ENCODE data around the gene DEUP1. TPM values are rescaled to one million over a fixed set of nuclear protein-coding genes. Genes with fewer than 3 reads are reported as not detected.

DEUP1 gene
- polyA plus RNA-seq, 1 of the 3 experiments (the other 2 are of a cell fraction): not detected

DNA sequence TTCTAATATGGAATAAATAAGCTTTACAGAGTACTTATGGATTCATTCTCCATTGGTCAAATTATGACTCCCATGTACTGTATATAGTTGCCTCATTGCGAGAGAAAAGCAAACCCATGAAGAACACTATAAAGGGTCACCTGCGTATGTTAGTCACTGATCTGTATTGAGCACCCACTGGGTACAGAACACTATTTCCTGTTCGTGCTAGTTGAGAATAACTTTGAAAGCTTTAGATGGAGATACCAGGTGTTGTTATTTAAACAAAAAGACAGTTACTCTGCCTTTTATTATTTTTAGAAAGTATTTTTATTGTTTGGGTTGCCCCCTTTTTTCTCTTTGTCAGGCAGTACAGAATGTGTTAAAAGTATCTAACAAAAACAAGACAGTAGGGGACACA lies 79.9 kb downstream of the DEUP1 start:
- 55% methylated on average over 3 of the region's 3 CpGs for WGBS (ENCODE audit: low lambda C conversion rate)
- H3K36me3 ChIP-seq (replicated peaks in 1 of 2; ENCODE audit: control insufficient read depth in 1 of 2, insufficient read depth in 2 of 2, low read length in 1 of 2): no peaks in the 10 kb centered on the region
- POLR2A ChIA-PET: no interaction called here

More for the DNA sequence above, 79.9 kb downstream of the DEUP1 start:
- Histone ChIP-seq H3K9ac (no peak overlapping the region), H3F3A (replicated peaks; ENCODE audit: insufficient read depth) (peaks cover 5% of the 10 kb centered on the region), H3K9me2 (no peaks in the 10 kb centered on the region), H2AFZ (ENCODE audit: low read depth) (no peak overlapping the region), H3K4me2 (no peak overlapping the region), H3K27me3 (ENCODE audit: insufficient read depth) (no peaks in the 10 kb centered on the region), H3K4me1 (ENCODE audit: control insufficient read depth in 1 of 2, insufficient read depth in 2 of 2, low read depth in 1 of 2, low read length in 1 of 2) (no peaks in the 10 kb centered on the region), H3K4me3 (ENCODE audit: low read depth in 2 of 2, low read length in 1 of 2) (no peak overlapping the region), H4K20me1 (ENCODE audit: insufficient read depth) (no peaks in the 10 kb centered on the region), H3K9me3 (no peaks in the 10 kb centered on the region), H3K27ac (ENCODE audit: low read depth in 2 of 2, low read length in 1 of 2) (no peak overlapping the region), H3K79me2 (ENCODE audit: insufficient read depth) (no peaks in the 10 kb centered on the region)
- TF ChIP-seq, protein P1, sequence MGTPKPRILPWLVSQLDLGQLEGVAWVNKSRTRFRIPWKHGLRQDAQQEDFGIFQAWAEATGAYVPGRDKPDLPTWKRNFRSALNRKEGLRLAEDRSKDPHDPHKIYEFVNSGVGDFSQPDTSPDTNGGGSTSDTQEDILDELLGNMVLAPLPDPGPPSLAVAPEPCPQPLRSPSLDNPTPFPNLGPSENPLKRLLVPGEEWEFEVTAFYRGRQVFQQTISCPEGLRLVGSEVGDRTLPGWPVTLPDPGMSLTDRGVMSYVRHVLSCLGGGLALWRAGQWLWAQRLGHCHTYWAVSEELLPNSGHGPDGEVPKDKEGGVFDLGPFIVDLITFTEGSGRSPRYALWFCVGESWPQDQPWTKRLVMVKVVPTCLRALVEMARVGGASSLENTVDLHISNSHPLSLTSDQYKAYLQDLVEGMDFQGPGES (IDR thresholded peaks at IDR 0.05; ENCODE audit: low read depth, low read length): no peak
- TF ChIP-seq MXI1 (IDR thresholded peaks at IDR 0.05; ENCODE audit: low read depth, low read length) (no peak), EP300 (IDR thresholded peaks at IDR 0.05; ENCODE audit: borderline replicate concordance in 1 of 2, low read depth in 1 of 2, low read length in 1 of 2) (no peak), EZH2phosphoT487 (IDR thresholded peaks at IDR 0.05; ENCODE audit: borderline replicate concordance, low read depth) (no peak), NFIC (IDR thresholded peaks at IDR 0.05; ENCODE audit: borderline replicate concordance) (no peak), GABPA (IDR thresholded peaks at IDR 0.05; ENCODE audit: low read depth) (no peak), TCF12 (IDR thresholded peaks at IDR 0.05) (no peak), GATA2 (CRISPR knock-in tag; IDR thresholded peaks at IDR 0.05) (no peak), CHD2 (IDR thresholded peaks at IDR 0.05; ENCODE audit: low read length, partially characterized antibody) (no peak), POLR2AphosphoS5 (IDR thresholded peaks at IDR 0.05; ENCODE audit: low read depth, low read length) (no peak), MEF2A (IDR thresholded peaks at IDR 0.05; ENCODE audit: borderline replicate concordance, low read depth) (no peak), FOXJ3 (CRISPR knock-in tag; IDR thresholded peaks at IDR 0.05) (no peak)
- TF ChIP-seq, protein P2, sequence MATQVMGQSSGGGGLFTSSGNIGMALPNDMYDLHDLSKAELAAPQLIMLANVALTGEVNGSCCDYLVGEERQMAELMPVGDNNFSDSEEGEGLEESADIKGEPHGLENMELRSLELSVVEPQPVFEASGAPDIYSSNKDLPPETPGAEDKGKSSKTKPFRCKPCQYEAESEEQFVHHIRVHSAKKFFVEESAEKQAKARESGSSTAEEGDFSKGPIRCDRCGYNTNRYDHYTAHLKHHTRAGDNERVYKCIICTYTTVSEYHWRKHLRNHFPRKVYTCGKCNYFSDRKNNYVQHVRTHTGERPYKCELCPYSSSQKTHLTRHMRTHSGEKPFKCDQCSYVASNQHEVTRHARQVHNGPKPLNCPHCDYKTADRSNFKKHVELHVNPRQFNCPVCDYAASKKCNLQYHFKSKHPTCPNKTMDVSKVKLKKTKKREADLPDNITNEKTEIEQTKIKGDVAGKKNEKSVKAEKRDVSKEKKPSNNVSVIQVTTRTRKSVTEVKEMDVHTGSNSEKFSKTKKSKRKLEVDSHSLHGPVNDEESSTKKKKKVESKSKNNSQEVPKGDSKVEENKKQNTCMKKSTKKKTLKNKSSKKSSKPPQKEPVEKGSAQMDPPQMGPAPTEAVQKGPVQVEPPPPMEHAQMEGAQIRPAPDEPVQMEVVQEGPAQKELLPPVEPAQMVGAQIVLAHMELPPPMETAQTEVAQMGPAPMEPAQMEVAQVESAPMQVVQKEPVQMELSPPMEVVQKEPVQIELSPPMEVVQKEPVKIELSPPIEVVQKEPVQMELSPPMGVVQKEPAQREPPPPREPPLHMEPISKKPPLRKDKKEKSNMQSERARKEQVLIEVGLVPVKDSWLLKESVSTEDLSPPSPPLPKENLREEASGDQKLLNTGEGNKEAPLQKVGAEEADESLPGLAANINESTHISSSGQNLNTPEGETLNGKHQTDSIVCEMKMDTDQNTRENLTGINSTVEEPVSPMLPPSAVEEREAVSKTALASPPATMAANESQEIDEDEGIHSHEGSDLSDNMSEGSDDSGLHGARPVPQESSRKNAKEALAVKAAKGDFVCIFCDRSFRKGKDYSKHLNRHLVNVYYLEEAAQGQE (IDR thresholded peaks at IDR 0.05; ENCODE audit: low read depth, low read length): no peak
- TF ChIP-seq, protein P3, sequence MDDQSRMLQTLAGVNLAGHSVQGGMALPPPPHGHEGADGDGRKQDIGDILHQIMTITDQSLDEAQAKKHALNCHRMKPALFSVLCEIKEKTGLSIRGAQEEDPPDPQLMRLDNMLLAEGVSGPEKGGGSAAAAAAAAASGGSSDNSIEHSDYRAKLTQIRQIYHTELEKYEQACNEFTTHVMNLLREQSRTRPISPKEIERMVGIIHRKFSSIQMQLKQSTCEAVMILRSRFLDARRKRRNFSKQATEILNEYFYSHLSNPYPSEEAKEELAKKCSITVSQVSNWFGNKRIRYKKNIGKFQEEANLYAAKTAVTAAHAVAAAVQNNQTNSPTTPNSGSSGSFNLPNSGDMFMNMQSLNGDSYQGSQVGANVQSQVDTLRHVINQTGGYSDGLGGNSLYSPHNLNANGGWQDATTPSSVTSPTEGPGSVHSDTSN (IDR thresholded peaks at IDR 0.05): no peak
- TF ChIP-seq, protein P4, sequence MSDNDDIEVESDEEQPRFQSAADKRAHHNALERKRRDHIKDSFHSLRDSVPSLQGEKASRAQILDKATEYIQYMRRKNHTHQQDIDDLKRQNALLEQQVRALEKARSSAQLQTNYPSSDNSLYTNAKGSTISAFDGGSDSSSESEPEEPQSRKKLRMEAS (IDR thresholded peaks at IDR 0.05; ENCODE audit: low read depth): no peak
- no peak for DNase-seq
- CTCF ChIA-PET: no interaction called here
